Measurements from ENCODE around the gene AHSP. TPM values are rescaled to one million over a fixed set of nuclear protein-coding genes. Genes with fewer than 3 reads are reported as not detected.

Gene AHSP
- total and polyA plus RNA-seq, 10 of the 15 experiments (the other 5 are each of a cell fraction or from before 2014, with no cell fraction given): not detected

- intact Hi-C loops (cut with micrococcal nuclease; ENCODE audit: unreplicated experiment) (loop anchor here (10.0 kb wide), 1 partner anchor 61 kb away; no protein-coding TSS in a partner anchor), in situ Hi-C loops (cut with MboI) (no loop called here)
- RAD21 ChIA-PET (ENCODE audit: unreplicated experiment): no interaction called here
- Histone ChIP-seq H3K9me3 (replicated peaks; ENCODE audit: control insufficient read depth, insufficient read depth, low read length) (no peaks in the 10 kb centered on the region), H3K36me3 (ENCODE audit: control insufficient read depth in 2 of 2, insufficient read depth in 2 of 2, low read length in 1 of 2) (no peaks in the 10 kb centered on the region; a peak in 1 of 4 replicates), H3K27ac (ENCODE audit: control insufficient read depth, insufficient read depth) (no peak overlapping the region), H3K4me3 (no peak overlapping the region), H4K20me1 (ENCODE audit: control insufficient read depth, insufficient read depth) (no peaks in the 10 kb centered on the region), H2AFZ (ENCODE audit: control insufficient read depth, low read depth, low read length) (no peak overlapping the region), H3K4me1 (ENCODE audit: control insufficient read depth, insufficient read depth, low read length) (peaks cover 14% of the 10 kb centered on the region), H3K9ac (ENCODE audit: control insufficient read depth, insufficient read depth, low read length) (no peak overlapping the region), H3K27me3 (replicated peaks in 1 of 2; ENCODE audit: control insufficient read depth in 2 of 2, insufficient read depth in 2 of 2, low read length in 1 of 2) (no peaks in the 10 kb centered on the region), H3K79me2 (ENCODE audit: control insufficient read depth, insufficient read depth, low read length) (peaks cover 24% of the 10 kb centered on the region), H3K4me2 (ENCODE audit: control insufficient read depth, insufficient read depth) (no peak overlapping the region)
- DNase-seq (ENCODE audit: low read depth, low spot score) (no peak), ATAC-seq (no peak), FAIRE-seq (no peak)
- SMC1A ChIA-PET (ENCODE audit: uncharacterized antibody, unreplicated experiment): no interaction called here
- 83% methylated on average over 8 of the region's 8 CpGs for WGBS (ENCODE audit: insufficient coverage, insufficient replicate concordance, low lambda C conversion rate, missing lambda C conversion rate)
- CTCF ChIA-PET: interaction anchor here (1.8 kb wide), 1 partner anchor 43 kb away, joined by 11 read pairs; no protein-coding TSS in a partner anchor
- no TSS peak for BruUV-seq (replicated peaks)
- POLR2A ChIA-PET: no interaction called here
- TF ChIP-seq TARDBP (IDR thresholded peaks at IDR 0.05; ENCODE audit: borderline replicate concordance): no peak
- no peak for TF ChIP-seq FOXK2 (IDR thresholded peaks at IDR 0.05)
- TF ChIP-seq ZBTB33 (IDR thresholded peaks at IDR 0.05): no peak
- no peak for TF ChIP-seq SRF (IDR thresholded peaks at IDR 0.05; ENCODE audit: low read depth in 2 of 2, low read length in 2 of 2)
- TF ChIP-seq SUPT20H (IDR thresholded peaks at IDR 0.05; ENCODE audit: borderline replicate concordance, control insufficient read depth, low read depth, low read length): no peak
- no peak for TF ChIP-seq ZBTB11 (CRISPR knock-in tag; IDR thresholded peaks at IDR 0.05)
- TF ChIP-seq ESRRA (IDR thresholded peaks at IDR 0.05; ENCODE audit: low read length): no peak
- TF ChIP-seq BMI1 (IDR thresholded peaks at IDR 0.05; ENCODE audit: borderline replicate concordance): no peak
- no peak for TF ChIP-seq CHD1 (IDR thresholded peaks at IDR 0.05; ENCODE audit: low read depth, low read length)
- no peak for TF ChIP-seq KLF5 (IDR thresholded peaks at IDR 0.05; ENCODE audit: partially characterized antibody)
- no peak for TF ChIP-seq CBFB (IDR thresholded peaks at IDR 0.05; ENCODE audit: low read depth)
- TF ChIP-seq TAF1 (IDR thresholded peaks at IDR 0.05; ENCODE audit: borderline replicate concordance, low read depth, low read length): no peak
- no peak for TF ChIP-seq REST (IDR thresholded peaks at IDR 0.05; ENCODE audit: low read depth, low read length)
- TF ChIP-seq EZH2 (IDR thresholded peaks at IDR 0.05; ENCODE audit: borderline replicate concordance, control insufficient read depth, low read depth, low read length): no peak
- no peak for TF ChIP-seq ZNF24 (IDR thresholded peaks at IDR 0.05)
Measured at GRCh38 chr16:31504159-31504558, 23.5 kb upstream of the AHSP start.

All from GM12878 (cell line).